NB4 (cell line): ENCODE results near the gene TBC1D22A.

Experiments
- DNase-seq: peaks from one replicate; pipeline ENCODE4 v3.0.0; 2010; ENCODE audit warnings: low read depth
- H3K4me3 ChIP-seq: one replicate; pipeline ENCODE4 v1.5.1; 2011; ENCODE audit warnings: mild to moderate bottlenecking, low read depth, low read length, moderate library complexity
- MYC ChIP-seq: IDR thresholded peaks from 2 replicates; pipeline ENCODE4 v1.6.1; 2011; ENCODE audit warnings: low read depth, low read length
- POLR2A ChIP-seq: IDR thresholded peaks from 2 replicates; pipeline ENCODE4 v1.6.1; 2011; ENCODE audit warnings: mild to moderate bottlenecking; ENCODE audit not compliant: insufficient read length; ENCODE audit errors: extremely low read depth
- TF ChIP-seq, protein P1 (sequence below): IDR thresholded peaks from 2 replicates; pipeline ENCODE4 v1.6.1; 2011; ENCODE audit warnings: low read depth, low read length
- TF ChIP-seq, protein P2 (sequence below): IDR thresholded peaks from one replicate; pipeline ENCODE4 v1.5.1; 2012; ENCODE audit warnings: low read depth, low read length

TBC1D22A gene

DNA sequence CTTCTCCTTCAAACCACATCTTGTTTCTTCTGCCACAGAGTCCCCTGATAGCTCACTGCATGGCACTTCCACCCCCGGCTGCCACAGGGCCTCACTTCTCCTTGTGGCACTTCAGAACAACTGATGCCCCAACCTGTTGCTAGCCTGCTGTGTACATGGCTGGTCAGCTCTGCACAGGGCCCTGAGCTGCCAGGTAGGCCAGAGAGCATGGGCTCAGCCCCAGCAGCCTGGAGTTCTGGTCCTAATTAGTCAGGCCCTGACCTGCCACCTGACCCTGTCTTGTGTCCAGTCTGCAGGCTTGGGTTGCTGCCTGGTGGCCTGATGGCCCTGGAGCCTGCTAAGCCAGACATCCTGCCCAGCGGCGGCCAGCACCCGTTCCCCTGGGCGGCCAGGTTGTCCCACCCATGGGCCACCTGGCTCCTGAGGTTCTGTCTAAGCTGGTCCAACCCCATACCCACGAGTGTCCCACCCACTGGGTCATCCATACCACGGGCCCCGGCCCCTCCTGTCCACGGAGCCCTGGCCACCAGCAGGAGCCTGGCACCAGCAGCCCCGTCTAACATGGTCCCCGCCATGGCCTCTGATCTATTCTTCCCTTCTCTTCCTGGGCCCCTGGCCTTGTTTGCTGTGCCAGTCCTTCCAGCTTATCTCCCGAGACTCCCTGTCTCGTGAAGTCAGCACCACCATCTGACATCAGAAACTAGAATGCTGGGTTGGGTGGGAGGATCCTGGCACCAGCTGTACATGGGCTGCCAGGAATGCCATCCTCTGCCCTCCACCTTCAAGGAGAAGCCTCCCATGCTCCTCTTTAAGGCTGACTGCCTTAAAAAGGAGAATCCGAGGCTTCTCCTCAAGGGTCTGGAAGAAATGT lies 21.3 kb upstream of the TBC1D22A start:
- TF ChIP-seq, protein P1, sequence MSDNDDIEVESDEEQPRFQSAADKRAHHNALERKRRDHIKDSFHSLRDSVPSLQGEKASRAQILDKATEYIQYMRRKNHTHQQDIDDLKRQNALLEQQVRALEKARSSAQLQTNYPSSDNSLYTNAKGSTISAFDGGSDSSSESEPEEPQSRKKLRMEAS = no peak
- no peak for TF ChIP-seq MYC
- no peak for TF ChIP-seq POLR2A
- TF ChIP-seq, protein P2, sequence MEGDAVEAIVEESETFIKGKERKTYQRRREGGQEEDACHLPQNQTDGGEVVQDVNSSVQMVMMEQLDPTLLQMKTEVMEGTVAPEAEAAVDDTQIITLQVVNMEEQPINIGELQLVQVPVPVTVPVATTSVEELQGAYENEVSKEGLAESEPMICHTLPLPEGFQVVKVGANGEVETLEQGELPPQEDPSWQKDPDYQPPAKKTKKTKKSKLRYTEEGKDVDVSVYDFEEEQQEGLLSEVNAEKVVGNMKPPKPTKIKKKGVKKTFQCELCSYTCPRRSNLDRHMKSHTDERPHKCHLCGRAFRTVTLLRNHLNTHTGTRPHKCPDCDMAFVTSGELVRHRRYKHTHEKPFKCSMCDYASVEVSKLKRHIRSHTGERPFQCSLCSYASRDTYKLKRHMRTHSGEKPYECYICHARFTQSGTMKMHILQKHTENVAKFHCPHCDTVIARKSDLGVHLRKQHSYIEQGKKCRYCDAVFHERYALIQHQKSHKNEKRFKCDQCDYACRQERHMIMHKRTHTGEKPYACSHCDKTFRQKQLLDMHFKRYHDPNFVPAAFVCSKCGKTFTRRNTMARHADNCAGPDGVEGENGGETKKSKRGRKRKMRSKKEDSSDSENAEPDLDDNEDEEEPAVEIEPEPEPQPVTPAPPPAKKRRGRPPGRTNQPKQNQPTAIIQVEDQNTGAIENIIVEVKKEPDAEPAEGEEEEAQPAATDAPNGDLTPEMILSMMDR = no peak
- no peak for DNase-seq
- no peak overlapping the region for H3K4me3 ChIP-seq

DNA sequence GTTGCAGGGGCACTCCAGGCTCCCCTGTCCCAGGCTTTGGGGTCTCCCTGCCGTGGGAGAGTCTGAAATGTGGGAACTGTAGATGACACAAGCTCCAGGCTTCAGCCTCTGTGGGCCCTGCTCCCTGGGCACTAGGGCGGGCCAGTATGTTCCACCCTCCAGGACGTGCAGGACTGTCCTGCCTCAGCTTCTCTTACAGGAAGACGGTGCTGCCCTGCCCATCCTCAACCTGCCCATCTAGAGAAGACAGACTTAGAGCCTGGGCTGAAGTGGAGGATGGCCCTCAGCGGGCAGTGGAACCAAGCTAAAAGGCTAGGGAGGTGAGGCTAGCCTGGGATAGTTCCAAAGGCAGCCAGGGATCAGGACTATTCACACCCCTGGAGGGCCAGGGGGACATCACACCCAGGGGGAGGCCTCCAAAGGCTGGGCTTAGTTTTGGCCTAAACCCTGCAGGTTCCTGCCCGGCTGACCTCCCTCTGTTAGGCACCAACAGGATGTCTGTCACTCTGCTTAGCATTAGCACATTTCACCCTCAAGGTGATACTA lies 20.4 kb upstream of the TBC1D22A start:
- TF ChIP-seq POLR2A (no peak), MYC (no peak)
- TF ChIP-seq, protein P1 = no peak
- TF ChIP-seq, protein P2 = no peak
- no peak overlapping the region for H3K4me3 ChIP-seq

DNA sequence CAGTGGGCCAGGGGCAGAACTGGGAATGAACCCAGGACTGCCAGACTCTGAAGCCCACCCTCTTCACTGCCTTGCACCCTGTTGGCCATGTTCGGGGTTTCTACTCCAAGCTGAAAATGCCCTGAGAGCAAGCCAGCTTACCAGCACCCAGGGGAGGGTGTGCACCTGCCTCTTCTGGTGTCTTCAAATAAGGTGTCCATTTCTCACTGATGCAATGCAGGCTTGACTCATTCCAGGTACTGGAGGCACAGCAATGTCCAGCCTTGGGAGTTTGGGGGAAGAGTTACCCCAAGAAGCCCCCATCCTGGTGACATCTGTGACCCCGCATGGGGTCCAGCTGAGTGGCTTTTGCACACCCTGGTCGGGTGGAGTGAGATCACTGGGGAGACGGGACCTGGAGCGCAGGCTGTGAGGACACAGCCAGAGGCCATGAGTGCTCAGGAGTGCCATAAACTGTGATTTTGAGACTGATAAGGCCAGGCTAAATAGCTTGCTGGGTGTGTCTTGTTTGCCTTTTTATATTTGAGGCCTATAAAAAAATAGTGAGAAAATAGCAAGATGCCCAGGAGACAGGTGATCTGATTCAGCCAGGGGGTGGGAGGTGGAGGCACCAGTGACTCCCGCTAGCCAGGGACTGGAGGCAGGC lies 19.8 kb upstream of the TBC1D22A start:
- DNase-seq = no peak
- TF ChIP-seq, protein P1 = no peak
- no peak for TF ChIP-seq POLR2A
- TF ChIP-seq, protein P2 = no peak
- no peak for TF ChIP-seq MYC
- H3K4me3 ChIP-seq = no peak overlapping the region

More for the DNA sequence above, 20.4 kb upstream of the TBC1D22A start:
- DNase-seq = no peak

DNA sequence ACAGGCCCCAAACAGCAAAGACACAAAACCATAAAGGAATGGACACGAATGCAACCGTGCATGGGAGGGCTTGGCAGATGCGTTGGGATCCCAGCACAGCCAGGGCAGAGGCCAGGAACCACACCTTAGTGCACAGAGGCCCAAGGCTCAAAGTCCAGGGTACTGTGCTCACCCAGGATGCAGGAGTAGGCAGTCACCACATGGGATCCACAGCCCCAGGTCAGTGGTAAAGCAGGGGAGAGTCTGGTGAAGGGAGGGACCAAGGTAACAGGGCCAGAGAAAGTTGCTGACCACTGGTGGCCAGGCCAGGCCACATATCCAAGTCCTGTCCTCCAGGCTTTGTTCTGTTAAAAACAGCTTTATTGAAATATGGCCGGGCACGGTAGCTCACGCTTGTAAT lies 17.9 kb upstream of the TBC1D22A start:
- no peak overlapping the region for H3K4me3 ChIP-seq
- TF ChIP-seq MYC = no peak
- TF ChIP-seq, protein P2 = no peak
- no peak for TF ChIP-seq POLR2A
- TF ChIP-seq, protein P1 = no peak
- no peak for DNase-seq

DNA sequence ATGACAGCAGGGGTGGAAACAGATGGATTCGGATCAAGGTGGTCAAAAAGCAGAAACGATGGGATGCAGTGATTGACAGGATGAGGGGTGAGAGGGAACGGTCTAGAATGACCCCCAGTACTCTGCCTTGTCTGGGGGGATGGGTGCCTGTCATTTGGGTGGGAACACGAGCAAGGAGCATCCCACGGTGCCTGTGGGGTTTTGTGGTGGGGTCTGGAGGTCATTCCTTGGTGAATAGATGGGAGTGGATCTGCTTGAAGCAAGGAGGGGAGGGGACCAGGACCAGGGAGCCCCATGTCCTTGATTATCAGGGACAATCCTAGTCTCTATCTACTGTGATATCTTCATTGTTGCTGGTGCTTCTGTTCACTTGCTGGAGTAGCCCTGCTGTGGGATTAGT lies 16.3 kb upstream of the TBC1D22A start:
- TF ChIP-seq, protein P2 = no peak
- TF ChIP-seq, protein P1 = no peak
- no peak for DNase-seq
- H3K4me3 ChIP-seq = no peak overlapping the region
